CD14-positive monocyte (primary cell): ENCODE measurements around the gene TFF1. TPM values are rescaled to one million over a fixed set of nuclear protein-coding genes. Genes with fewer than 3 reads are reported as not detected.

Experiments used
- DNase-seq, 3 donors: peaks; one replicate each; pipeline ENCODE4 v3.0.0-alpha.2; 2011 to 2022
- H2AFZ ChIP-seq: 2 replicates; pipeline ENCODE4 v1.6.0; 2012; ENCODE audit warnings: mild to moderate bottlenecking, low read depth, low read length, inconsistent platforms; ENCODE audit not compliant: insufficient read depth, poor library complexity, severe bottlenecking
- H3K27ac ChIP-seq, 2 donors: 1 replicate in 1 of 2; 2 replicates in 1 of 2; pipeline ENCODE4 v1.5.1; 2012 to 2013; ENCODE audit warnings: low read length in 2 of 2, control low read depth in 1 of 2, inconsistent platforms in 1 of 2, low read depth in 1 of 2, mild to moderate bottlenecking in 1 of 2
- H3K27me3 ChIP-seq, 2 donors: one replicate each; pipeline versions ENCODE4 v1.6.0 to v1.6.1; 2011 to 2013; ENCODE audit warnings: low read length in 2 of 2; ENCODE audit not compliant: control insufficient read depth in 2 of 2, insufficient read depth in 2 of 2
- H3K36me3 ChIP-seq, 2 donors: replicated peaks in 1 of 2; 1 replicate in 1 of 2; 2 replicates in 1 of 2; pipeline versions ENCODE4 v1.5.1 to v1.6.1; 2012 to 2013; ENCODE audit warnings: low read length in 2 of 2, control low read depth in 1 of 2, inconsistent platforms in 1 of 2, mild to moderate bottlenecking in 1 of 2; ENCODE audit not compliant: insufficient read depth in 2 of 2, control insufficient read depth in 1 of 2
- H3K4me1 ChIP-seq, 2 donors: 1 replicate in 1 of 2; 2 replicates in 1 of 2; pipeline versions ENCODE4 v1.5.1 to v1.6.1; 2012 to 2013; ENCODE audit warnings: low read length in 2 of 2, control low read depth in 1 of 2, inconsistent platforms in 1 of 2, mild to moderate bottlenecking in 1 of 2, moderate library complexity in 1 of 2; ENCODE audit not compliant: insufficient read depth in 2 of 2, control insufficient read depth in 1 of 2
- H3K4me2 ChIP-seq: replicated peaks from 2 replicates; pipeline ENCODE3; 2012; ENCODE audit warnings: low read length, moderate library complexity, mild to moderate bottlenecking; ENCODE audit not compliant: poor library complexity, severe bottlenecking; ENCODE audit errors: extremely low read depth
- H3K4me3 ChIP-seq, 3 experiments: fragments of 200-600 bp in 1 of 3; sonication (generic) in 1 of 3; replicated peaks in 1 of 3; 1 replicate in 2 of 3; 2 replicates in 1 of 3; pipeline ENCODE4 v1.5.1; 2011 to 2013; ENCODE audit warnings: low read length in 3 of 3, mild to moderate bottlenecking in 3 of 3, control low read depth in 2 of 3, low read depth in 2 of 3, inconsistent platforms in 1 of 3, moderate library complexity in 1 of 3
- H3K79me2 ChIP-seq: 2 replicates; pipeline ENCODE4 v1.6.0; 2012; ENCODE audit warnings: mild to moderate bottlenecking, control low read depth, inconsistent platforms, low read length, moderate library complexity; ENCODE audit not compliant: insufficient read depth
- H3K9ac ChIP-seq: 2 replicates; pipeline ENCODE4 v1.6.0; 2017; ENCODE audit warnings: low read length, mild to moderate bottlenecking; ENCODE audit not compliant: insufficient read depth, poor library complexity, severe bottlenecking
- H3K9me3 ChIP-seq, 2 donors: replicated peaks in 1 of 2; 1 replicate in 1 of 2; 2 replicates in 1 of 2; pipeline versions ENCODE4 v1.5.1 to v1.6.1; 2012 to 2013; ENCODE audit warnings: low read length in 2 of 2, control low read depth in 1 of 2; ENCODE audit not compliant: control insufficient read depth in 1 of 2, insufficient read depth in 1 of 2
- H4K20me1 ChIP-seq: 2 replicates; pipeline ENCODE4 v1.6.0; 2012; ENCODE audit warnings: mild to moderate bottlenecking, low read length, control low read depth, moderate library complexity; ENCODE audit not compliant: insufficient read depth
- H3K27ac Mint-ChIP-seq, 7 donors: one replicate each; pipeline ENCODE4 v1.8.0; 2020; ENCODE audit warnings: mild to moderate bottlenecking in 7 of 7, mixed read lengths in 7 of 7, moderate library complexity in 6 of 7, inconsistent platforms in 2 of 7
- H3K27me3 Mint-ChIP-seq, 3 donors: one replicate each; pipeline ENCODE4 v1.8.0; 2021 to 2022; ENCODE audit warnings: low read depth in 3 of 3, mild to moderate bottlenecking in 3 of 3, mixed read lengths in 3 of 3, moderate library complexity in 3 of 3, inconsistent platforms in 1 of 3
- H3K36me3 Mint-ChIP-seq, 2 donors: one replicate each; pipeline ENCODE4 v1.8.0; 2020; ENCODE audit warnings: mixed read lengths in 2 of 2, inconsistent platforms in 1 of 2, mild to moderate bottlenecking in 1 of 2
- H3K4me1 Mint-ChIP-seq: one replicate; pipeline ENCODE4 v1.8.0; 2020; ENCODE audit warnings: mild to moderate bottlenecking, mixed read lengths
- H3K4me3 Mint-ChIP-seq, 2 donors: one replicate each; pipeline ENCODE4 v1.8.0; 2020; ENCODE audit warnings: mild to moderate bottlenecking in 2 of 2, mixed read lengths in 2 of 2, moderate library complexity in 1 of 2
- H3K9me3 Mint-ChIP-seq, 7 donors: one replicate each; pipeline ENCODE4 v1.8.0; 2020 to 2022; ENCODE audit warnings: mixed read lengths in 7 of 7, mild to moderate bottlenecking in 6 of 7, moderate library complexity in 6 of 7, inconsistent platforms in 2 of 7
- CTCF ChIP-seq: fragments of 200-600 bp; IDR thresholded peaks from one replicate; pipeline ENCODE4 v1.8.0; 2022; ENCODE audit warnings: antibody characterized with exemption, mild to moderate bottlenecking
- WGBS: methylation state at CpG from one replicate; pipeline ENCODE4 v1.1.5; 2013; ENCODE audit warnings: missing lambda C conversion rate; ENCODE audit not compliant: insufficient coverage; 5-methylcytosine and 5-hydroxymethylcytosine counted together
- intact Hi-C, 2 donors: fragments of 100-400 bp; cut with micrococcal nuclease; formaldehyde crosslinking; loops; one replicate each; pipeline versions ENCODE4 v1.15.0 to v1.15.1; 2023
- polyA plus RNA-seq, 3 donors: library from polyadenylated mRNA; depleted of rRNA in 1 of 3; unstranded in 2 of 3; stranded (reverse) in 1 of 3; fragments of 300-500 nt in 2 of 3; fragments of >200 nt in 1 of 3; fragmentation: Illumina TruSeq in 2 of 3; gene quantifications; 1 replicate in 2 of 3; 2 replicates in 1 of 3; pipeline ENCODE4 v1.2.3, GENCODE V29; 2012 to 2021

TFF1 gene
- polyA plus RNA-seq, 3 donors, result not detected

- 90% methylated on average over 8 of the region's 8 CpGs for WGBS
- H3K27ac Mint-ChIP-seq, result no peak overlapping the region
- Histone ChIP-seq H3K27ac (no peak overlapping the region), H3K27me3 (no peaks in the 10 kb centered on the region), H3K36me3 (no peaks in the 10 kb centered on the region), H3K4me3 (no peak overlapping the region), H3K4me1 (peaks cover 16 to 22% of the 10 kb centered on the region in 2 donors), H4K20me1 (no peaks in the 10 kb centered on the region), H3K4me2 (no peak overlapping the region), H3K9ac (no peak overlapping the region), H3K9me3 (no peaks in the 10 kb centered on the region), H3K79me2 (no peaks in the 10 kb centered on the region), H2AFZ (no peak overlapping the region)
- peaks cover 0 to 6% (median 4%) of the 10 kb centered on the region in 3 donors for H3K27me3 Mint-ChIP-seq
- no peak overlapping the region for H3K4me3 Mint-ChIP-seq
- peaks cover 21% of the 10 kb centered on the region for H3K4me1 Mint-ChIP-seq
- no peak for DNase-seq
- H3K36me3 Mint-ChIP-seq, result no peaks in the 10 kb centered on the region
- no peak for TF ChIP-seq CTCF
- H3K9me3 Mint-ChIP-seq, result no peaks in the 10 kb centered on the region
- intact Hi-C loops, result no loop called here
These were observed 49.0 kb downstream of the TFF1 start for GRCh38 chr21:42317341-42317741.

GRCh38 chr21:42316891-42317290, 49.4 kb downstream of the TFF1 start:
- Mint-ChIP-seq H3K27ac (no peak overlapping the region), H3K9me3 (no peaks in the 10 kb centered on the region), H3K36me3 (no peaks in the 10 kb centered on the region), H3K4me1 (peaks cover 21% of the 10 kb centered on the region), H3K4me3 (no peak overlapping the region), H3K27me3 (peaks cover 0 to 4% (median 4%) of the 10 kb centered on the region in 3 donors)
- 87% methylated on average over 15 of the region's 16 CpGs for WGBS
- intact Hi-C loops, result no loop called here
- Histone ChIP-seq H3K9me3 (no peaks in the 10 kb centered on the region), H3K9ac (no peak overlapping the region), H3K4me3 (no peak overlapping the region), H3K36me3 (no peaks in the 10 kb centered on the region), H3K4me1 (peaks cover 16 to 22% of the 10 kb centered on the region in 2 donors), H3K27ac (no peak overlapping the region), H3K4me2 (no peak overlapping the region), H2AFZ (no peak overlapping the region), H3K79me2 (no peaks in the 10 kb centered on the region), H3K27me3 (no peaks in the 10 kb centered on the region), H4K20me1 (no peaks in the 10 kb centered on the region)
- DNase-seq, result no peak
- no peak for TF ChIP-seq CTCF
